ENCODE results near the gene PAPSS2. TPM values are rescaled to one million over a fixed set of nuclear protein-coding genes. Genes with fewer than 3 reads are reported as not detected.

The PAPSS2 gene
- total and polyA plus RNA-seq, 2 experiments from 2014 or later: 13.2 to 19.6 TPM

- no peak overlapping the region for H3K4me3 ChIP-seq
- ATAC-seq: no peak
- no peak for DNase-seq (ENCODE audit: low spot score)
- TF ChIP-seq CREB1 (CRISPR knock-in tag; IDR thresholded peaks at IDR 0.05; ENCODE audit: low read depth): no peak
- TF ChIP-seq ZNF331 (CRISPR knock-in tag; IDR thresholded peaks at IDR 0.05; ENCODE audit: low read depth): no peak
- no peak for TF ChIP-seq EZH2phosphoT487 (IDR thresholded peaks at IDR 0.05; ENCODE audit: unreplicated experiment)
- TF ChIP-seq ETS1 (IDR thresholded peaks at IDR 0.05): no peak
- no peak for TF ChIP-seq POLR2AphosphoS5 (IDR thresholded peaks at IDR 0.05; ENCODE audit: low read depth)
- TF ChIP-seq ZNF462 (CRISPR knock-in tag; IDR thresholded peaks at IDR 0.05): no peak
- no peak for TF ChIP-seq EZH2 (IDR thresholded peaks at IDR 0.05; ENCODE audit: low read depth, unreplicated experiment)
- no peak for TF ChIP-seq CTCF (conservative IDR thresholded peaks at IDR 0.05; ENCODE audit: low read depth in 2 of 2)
- TF ChIP-seq ZNF114 (CRISPR knock-in tag; IDR thresholded peaks at IDR 0.05): no peak
- TF ChIP-seq NANOG (IDR thresholded peaks at IDR 0.05; ENCODE audit: borderline replicate concordance): no peak
- TF ChIP-seq JUNB (IDR thresholded peaks at IDR 0.05; ENCODE audit: unreplicated experiment): no peak
- TF ChIP-seq REST (IDR thresholded peaks at IDR 0.05; ENCODE audit: unreplicated experiment): no peak
- no peak for TF ChIP-seq STAT1 (IDR thresholded peaks at IDR 0.05; ENCODE audit: unreplicated experiment)
- H3K79me2 ChIP-seq (replicated peaks; ENCODE audit: insufficient read depth): no peaks in the 10 kb centered on the region; the same call in 1 of the 2 replicates
- Mint-ChIP-seq H3K36me3 (ENCODE audit: low read depth) (peaks cover 15% of the 10 kb centered on the region; the same call in 2 of the 3 replicates), H3K9me3 (no peaks in the 10 kb centered on the region), H3K4me1 (peaks cover 22% of the 10 kb centered on the region), H3K27me3 (ENCODE audit: insufficient read depth, low read depth, poor library complexity) (no peaks in the 10 kb centered on the region), H3K4me3 (no peak overlapping the region), H3K27ac (no peak overlapping the region; the same call in 1 of the 2 replicates)
- no peak overlapping the region for H3K27ac ChIP-seq (ENCODE audit: low read depth)
- no peak overlapping the region for H2AFZ ChIP-seq
- H3K9me2 ChIP-seq (ENCODE audit: insufficient read depth): no peaks in the 10 kb centered on the region
- H3K4me2 ChIP-seq: no peak overlapping the region
- 0 out of 2 replicates have a peak, but pooled peaks cover 5% of the 10 kb centered on the region for H3F3A ChIP-seq (replicated peaks; ENCODE audit: low read depth)
- no peaks in the 10 kb centered on the region for H3K27me3 ChIP-seq (ENCODE audit: insufficient read depth)
- peaks cover 26% of the 10 kb centered on the region for H3K4me1 ChIP-seq (ENCODE audit: insufficient read depth)
- H4K20me1 ChIP-seq (replicated peaks; ENCODE audit: insufficient read depth): no peaks in the 10 kb centered on the region
- H3K36me3 ChIP-seq (ENCODE audit: insufficient read depth): no peaks in the 10 kb centered on the region
These were observed 102.2 kb downstream of the PAPSS2 start for GRCh38 chr10:87761892-87762291.

Data from GM23338 (cell line).